Diencephalon (tissue), 1 donor: Measurements from ENCODE around the gene TPSG1. TPM values are rescaled to one million over a fixed set of nuclear protein-coding genes. Genes with fewer than 3 reads are reported as not detected.

Experiments used
- total RNA-seq: library from RNA; depleted of rRNA; stranded (reverse); fragments of >200 nt; gene quantifications from one replicate; pipeline ENCODE4 v1.2.3, GENCODE V29; 2014

Gene TPSG1
- not detected for total RNA-seq

DNA sequence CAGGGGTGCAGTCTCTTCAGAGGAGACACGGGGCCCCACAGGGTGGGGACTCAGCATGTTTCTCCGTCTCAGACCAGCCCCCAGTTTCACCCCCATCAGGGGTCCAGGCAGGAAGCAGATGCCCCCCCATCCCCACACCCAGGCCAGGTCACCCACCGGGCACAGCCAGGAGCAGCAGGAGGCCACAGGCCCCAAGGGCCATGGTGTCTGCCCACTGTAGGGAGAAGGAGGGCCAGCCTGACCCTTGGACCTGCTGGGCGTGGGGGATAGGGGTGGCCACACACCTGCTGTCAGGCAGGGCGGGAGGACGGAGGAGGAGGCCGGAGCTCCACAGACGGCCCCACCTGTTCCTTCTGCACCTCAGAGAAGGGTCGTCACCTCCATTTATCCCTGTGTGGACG, at the start of gene TPSG1:
TPSG1 (minus strand) TSS at position 218 of the 401 bp plus-strand sequence; CDS start at position 202, 16 bp downstream.

GRCh38 chr16:1255276-1256122, 30.4 kb upstream of the TPSG1 start, which contains the start of gene TPSD1:
TSS of gene TPSD1 (plus strand) at chr16:1256069. CDS start at chr16:1256281, 212 bp downstream.

DNA sequence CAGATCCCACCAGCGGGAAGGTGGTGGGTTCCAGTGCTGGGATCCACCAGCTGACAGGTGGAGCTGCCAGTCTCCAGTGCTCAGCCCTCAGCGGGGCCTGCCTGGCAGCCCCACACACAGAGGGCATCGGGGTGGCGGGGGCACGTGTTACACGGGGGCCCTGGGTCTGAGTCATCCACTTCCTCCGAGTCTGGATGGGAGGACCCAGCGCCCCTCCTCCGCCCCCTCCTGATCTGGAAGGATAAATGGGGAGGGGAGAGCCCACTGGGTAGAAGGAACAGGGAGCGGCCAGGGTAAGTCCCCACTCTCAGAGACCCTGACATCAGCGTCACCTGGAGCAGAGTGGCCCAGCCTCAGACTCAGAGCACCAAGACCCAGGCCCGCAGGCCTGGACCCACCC, 15.4 kb upstream of the TPSG1 start, which contains the start of gene TPSAB1:
TPSAB1 (plus strand) TSS at position 270 of the 400 bp plus-strand sequence. CDS start 234 bp downstream, outside the sequence.

DNA sequence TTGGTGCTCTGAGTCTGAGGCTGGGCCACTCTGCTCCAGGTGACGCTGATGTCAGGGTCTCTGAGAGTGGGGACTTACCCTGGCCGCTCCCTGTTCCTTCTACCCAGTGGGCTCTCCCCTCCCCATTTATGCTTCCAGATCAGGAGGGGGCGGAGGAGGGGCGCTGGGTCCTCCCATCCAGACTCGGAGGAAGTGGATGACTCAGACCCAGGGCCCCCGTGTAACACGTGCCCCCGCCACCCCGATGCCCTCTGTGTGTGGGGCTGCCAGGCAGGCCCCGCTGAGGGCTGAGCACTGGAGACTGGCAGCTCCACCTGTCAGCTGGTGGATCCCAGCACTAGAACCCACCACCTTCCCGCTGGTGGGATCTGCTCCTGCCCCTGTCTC, 5.0 kb upstream of the TPSG1 start, which contains the start of gene TPSB2:
TPSB2 (minus strand) TSS at position 101 of the 387 bp plus-strand sequence. CDS start 233 bp downstream, outside the sequence.

Other genes starting within 250 kb of the TPSG1 start
- 49.4 TPM for gene SOX8, start 243.5 kb downstream of the TPSG1 start, total RNA-seq
- 0.23 TPM for gene SSTR5, start 152.5 kb downstream of the TPSG1 start, total RNA-seq
- not detected for gene C1QTNF8, start 129.0 kb downstream of the TPSG1 start, total RNA-seq
- 24.7 TPM for gene CACNA1H, start 72.2 kb downstream of the TPSG1 start, total RNA-seq
- 0.46 TPM for gene TPSB2, start 4.9 kb upstream of the TPSG1 start, total RNA-seq
- gene TPSAB1, start 15.4 kb upstream of the TPSG1 start, total RNA-seq, result not detected
- gene TPSD1, start 30.8 kb upstream of the TPSG1 start, total RNA-seq, result not detected
- 48.7 TPM for gene UBE2I, start 84.4 kb upstream of the TPSG1 start, total RNA-seq
- 61.8 TPM for gene BAIAP3, start 108.4 kb upstream of the TPSG1 start, total RNA-seq
- gene TSR3, start 126.6 kb upstream of the TPSG1 start, total RNA-seq, result 43.6 TPM
- 31.1 TPM for gene GNPTG, start 126.7 kb upstream of the TPSG1 start, total RNA-seq
- gene UNKL, start 189.4 kb upstream of the TPSG1 start, total RNA-seq, result 16.4 TPM
- 12.0 TPM for gene UQCC4, start 195.5 kb upstream of the TPSG1 start, total RNA-seq
- not detected for gene PERCC1, start 205.8 kb upstream of the TPSG1 start, total RNA-seq
- gene CCDC154, start 219.3 kb upstream of the TPSG1 start, total RNA-seq, result 0.23 TPM
- gene CLCN7, start 249.8 kb upstream of the TPSG1 start, total RNA-seq, result 47.3 TPM